ENCODE measurements around the gene PHC1. TPM values are rescaled to one million over a fixed set of nuclear protein-coding genes. Genes with fewer than 3 reads are reported as not detected.

PHC1 gene
- total RNA-seq, 2 experiments from 2014 or later, result 33.6 to 52.2 TPM

DNA sequence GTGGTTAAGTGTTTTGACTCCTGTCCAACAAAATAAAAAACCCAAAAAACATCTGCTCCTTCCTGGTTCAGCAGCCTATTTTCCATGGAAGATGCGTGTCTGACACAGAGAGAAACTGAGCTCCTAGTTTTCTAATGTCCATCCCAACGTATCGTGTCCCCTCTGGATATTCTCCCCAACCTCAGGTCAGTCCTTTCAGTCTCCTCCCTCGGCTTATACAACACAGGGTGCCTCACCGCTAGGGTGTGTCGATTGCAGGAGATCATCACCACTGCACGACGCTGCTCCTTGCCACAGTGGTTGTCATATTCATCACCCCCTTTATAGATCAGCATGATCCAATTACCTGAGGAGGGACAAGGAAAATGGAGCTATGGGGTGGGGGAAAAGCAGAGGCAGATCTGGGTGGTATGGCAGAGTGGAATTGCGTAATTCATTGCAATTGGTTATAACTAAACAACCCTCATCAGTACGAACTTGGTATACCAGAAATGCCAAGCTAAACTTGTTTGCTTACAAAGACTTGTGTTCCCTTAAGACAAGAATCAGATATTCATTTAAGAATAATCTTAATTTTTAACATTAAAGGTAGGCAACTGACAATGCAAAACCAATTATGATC, 29.4 kb downstream of the PHC1 start:
- no peak overlapping the region for H3K27ac ChIP-seq (ENCODE audit: low read depth, low read length, poor library complexity, severe bottlenecking)

DNA sequence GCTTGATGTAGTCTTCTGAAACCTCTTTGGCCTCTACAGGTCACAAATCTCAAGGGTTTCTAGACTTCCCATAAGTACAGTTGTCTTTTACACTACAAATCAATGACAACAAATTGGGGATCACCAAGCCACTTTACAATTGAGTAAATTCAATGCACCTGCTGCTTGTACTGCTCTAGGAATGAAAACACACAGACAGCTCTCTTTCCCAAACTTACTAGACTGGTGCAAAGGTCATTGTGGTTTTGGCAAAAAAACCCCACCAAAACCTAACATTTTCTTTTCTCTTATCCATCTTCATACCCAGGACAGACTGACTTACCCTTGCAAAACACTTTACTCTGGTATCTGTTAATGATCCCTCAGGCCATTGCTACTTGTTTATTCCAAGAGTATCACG, 32.4 kb downstream of the PHC1 start:
- BruUV-seq (replicated peaks), result no TSS peak
- CTCF ChIA-PET (ENCODE audit: unreplicated experiment), result no interaction called here
- no peak overlapping the region for H3K27ac ChIP-seq (ENCODE audit: low read depth, low read length, poor library complexity, severe bottlenecking)
- peaks cover 27% of the 10 kb centered on the region for H3K4me1 ChIP-seq (ENCODE audit: insufficient read depth, low read length, poor library complexity, severe bottlenecking)
- peak overlapping the region; percentile 88 for H3K4me3 ChIP-seq (ENCODE audit: low read depth, low read length, poor library complexity, severe bottlenecking)
- peaks cover 54% of the 10 kb centered on the region for H3K79me2 ChIP-seq (ENCODE audit: insufficient read depth, low read depth, low read length)
- TF ChIP-seq EZH2phosphoT487 (IDR thresholded peaks at IDR 0.05; ENCODE audit: borderline replicate concordance, low read depth, low read length), result no peak
- TF ChIP-seq, protein P1, sequence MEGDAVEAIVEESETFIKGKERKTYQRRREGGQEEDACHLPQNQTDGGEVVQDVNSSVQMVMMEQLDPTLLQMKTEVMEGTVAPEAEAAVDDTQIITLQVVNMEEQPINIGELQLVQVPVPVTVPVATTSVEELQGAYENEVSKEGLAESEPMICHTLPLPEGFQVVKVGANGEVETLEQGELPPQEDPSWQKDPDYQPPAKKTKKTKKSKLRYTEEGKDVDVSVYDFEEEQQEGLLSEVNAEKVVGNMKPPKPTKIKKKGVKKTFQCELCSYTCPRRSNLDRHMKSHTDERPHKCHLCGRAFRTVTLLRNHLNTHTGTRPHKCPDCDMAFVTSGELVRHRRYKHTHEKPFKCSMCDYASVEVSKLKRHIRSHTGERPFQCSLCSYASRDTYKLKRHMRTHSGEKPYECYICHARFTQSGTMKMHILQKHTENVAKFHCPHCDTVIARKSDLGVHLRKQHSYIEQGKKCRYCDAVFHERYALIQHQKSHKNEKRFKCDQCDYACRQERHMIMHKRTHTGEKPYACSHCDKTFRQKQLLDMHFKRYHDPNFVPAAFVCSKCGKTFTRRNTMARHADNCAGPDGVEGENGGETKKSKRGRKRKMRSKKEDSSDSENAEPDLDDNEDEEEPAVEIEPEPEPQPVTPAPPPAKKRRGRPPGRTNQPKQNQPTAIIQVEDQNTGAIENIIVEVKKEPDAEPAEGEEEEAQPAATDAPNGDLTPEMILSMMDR (conservative IDR thresholded peaks at IDR 0.05; ENCODE audit: low read length), result no peak
- POLR2A ChIA-PET, result interaction anchor here (0.5 kb wide), 1 partner anchor 53 kb away, joined by 5 read pairs; no protein-coding TSS in a partner anchor
- peaks cover 62% of the 10 kb centered on the region for H3K36me3 ChIP-seq (ENCODE audit: insufficient read depth, low read length)
- peak overlapping the region; percentile 98 for H3K4me2 ChIP-seq (ENCODE audit: low read length)
- intact Hi-C loops (cut with micrococcal nuclease; ENCODE audit: unreplicated experiment), result loop anchor here (5.0 kb wide), 1 partner anchor 249 kb away; the partner anchor contains the start of gene RIMKLB
- peaks cover under 1% of the 10 kb centered on the region; the same call in 1 of the 2 replicates for H3K9me3 ChIP-seq (ENCODE audit: low read length)
- H4K20me1 ChIP-seq (ENCODE audit: insufficient read depth, low read length), result peaks cover 30% of the 10 kb centered on the region
- no peak for DNase-seq (ENCODE audit: low spot score)
- H2AFZ ChIP-seq (ENCODE audit: low read length), result no peak overlapping the region
- no peaks in the 10 kb centered on the region for H3K9me2 ChIP-seq (ENCODE audit: insufficient read depth, low read length)

More for the DNA sequence above, 29.4 kb downstream of the PHC1 start:
- intact Hi-C loops (cut with micrococcal nuclease; ENCODE audit: unreplicated experiment), result no loop called here
- H3K9me2 ChIP-seq (ENCODE audit: insufficient read depth, low read length), result no peaks in the 10 kb centered on the region
- peaks cover 71% of the 10 kb centered on the region for H3K36me3 ChIP-seq (ENCODE audit: insufficient read depth, low read length)
- H3K79me2 ChIP-seq (ENCODE audit: insufficient read depth, low read depth, low read length), result peaks cover 32% of the 10 kb centered on the region
- no peak for TF ChIP-seq EZH2phosphoT487 (IDR thresholded peaks at IDR 0.05; ENCODE audit: borderline replicate concordance, low read depth, low read length)
- TF ChIP-seq, protein P1 (conservative IDR thresholded peaks at IDR 0.05; ENCODE audit: low read length), result no peak
- BruUV-seq (replicated peaks), result no TSS peak
- H4K20me1 ChIP-seq (ENCODE audit: insufficient read depth, low read length), result peaks cover 25% of the 10 kb centered on the region
- ChIA-PET CTCF (ENCODE audit: unreplicated experiment) (no interaction called here), POLR2A (interaction anchor here (1.0 kb wide), 1 partner anchor 88 kb away, joined by 3 read pairs; no protein-coding TSS in a partner anchor)
- H3K9me3 ChIP-seq (ENCODE audit: low read length), result no peaks in the 10 kb centered on the region
- H3K4me1 ChIP-seq (ENCODE audit: insufficient read depth, low read length, poor library complexity, severe bottlenecking), result peaks cover 21% of the 10 kb centered on the region
- no peak overlapping the region for H3K4me3 ChIP-seq (ENCODE audit: low read depth, low read length, poor library complexity, severe bottlenecking)
- DNase-seq (ENCODE audit: low spot score), result no peak
- no peak overlapping the region for H3K4me2 ChIP-seq (ENCODE audit: low read length)
- no peak overlapping the region for H2AFZ ChIP-seq (ENCODE audit: low read length)

DNA sequence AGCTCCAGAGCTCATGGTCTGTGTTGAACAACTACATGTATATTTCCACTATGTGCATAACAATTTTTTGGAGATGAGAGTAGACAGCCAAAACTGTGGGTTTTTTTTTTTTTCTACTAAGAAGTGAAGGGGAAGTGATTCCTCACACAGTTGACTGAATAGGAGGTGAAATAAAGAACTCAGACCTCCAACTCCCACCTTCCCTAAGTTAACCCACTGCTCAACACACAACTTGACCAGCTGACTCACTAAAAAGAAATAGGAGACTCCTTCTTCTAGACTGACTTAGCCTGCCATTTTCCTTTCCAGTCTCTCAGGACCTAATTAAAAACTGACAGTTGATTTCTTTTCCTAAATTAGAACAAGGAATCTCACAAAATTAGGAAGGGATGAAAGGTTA, 33.4 kb downstream of the PHC1 start:
- CTCF ChIA-PET (ENCODE audit: unreplicated experiment), result no interaction called here
- POLR2A ChIA-PET, result interaction anchor here (0.7 to 1.6 kb wide), 4 partner anchors 15 to 53 kb away, joined by 3 to 4 read pairs (median 4); partner anchors contain the start of gene PHC1
- intact Hi-C loops (cut with micrococcal nuclease; ENCODE audit: unreplicated experiment), result loop anchor here (2.0 to 5.0 kb wide), 2 partner anchors 35 to 250 kb away; partner anchors contain the start of gene RIMKLB
- H3K36me3 ChIP-seq (ENCODE audit: insufficient read depth, low read length), result peaks cover 61% of the 10 kb centered on the region
- H3K27ac ChIP-seq (ENCODE audit: low read depth, low read length, poor library complexity, severe bottlenecking), result peak overlapping the region; percentile 2
- H2AFZ ChIP-seq (ENCODE audit: low read length), result no peak overlapping the region
- peaks cover 10% of the 10 kb centered on the region; the same call in 1 of the 2 replicates for H3K9me3 ChIP-seq (ENCODE audit: low read length)
- no peaks in the 10 kb centered on the region for H3K9me2 ChIP-seq (ENCODE audit: insufficient read depth, low read length)
- no peak for TF ChIP-seq EZH2phosphoT487 (IDR thresholded peaks at IDR 0.05; ENCODE audit: borderline replicate concordance, low read depth, low read length)
- TF ChIP-seq, protein P1 (conservative IDR thresholded peaks at IDR 0.05; ENCODE audit: low read length), result no peak
- H3K79me2 ChIP-seq (ENCODE audit: insufficient read depth, low read depth, low read length), result peaks cover 54% of the 10 kb centered on the region
- H3K4me2 ChIP-seq (ENCODE audit: low read length), result peak overlapping the region; percentile 98
- H3K4me1 ChIP-seq (ENCODE audit: insufficient read depth, low read length, poor library complexity, severe bottlenecking), result peaks cover 28% of the 10 kb centered on the region
- DNase-seq (ENCODE audit: low spot score), result peak; percentile 22
- no TSS peak for BruUV-seq (replicated peaks)
- H4K20me1 ChIP-seq (ENCODE audit: insufficient read depth, low read length), result peaks cover 30% of the 10 kb centered on the region
- H3K4me3 ChIP-seq (ENCODE audit: low read depth, low read length, poor library complexity, severe bottlenecking), result peak overlapping the region; percentile 88
